ENCODE data around the gene PDGFD.

The PDGFD gene

GRCh38 chr11:103872748-103873147 lies 291.2 kb downstream of the PDGFD start:
- DNase-seq: no peak

- no peak for DNase-seq
Observed at GRCh38 chr11:103871923-103872551, 291.9 kb downstream of the PDGFD start.

GRCh38 chr11:103870821-103871309 lies 293.1 kb downstream of the PDGFD start:
- DNase-seq: no peak

- no peak for DNase-seq
Observed at GRCh38 chr11:103867481-103867880, 296.5 kb downstream of the PDGFD start.

GRCh38 chr11:103863497-103863896 lies 300.4 kb downstream of the PDGFD start:
- DNase-seq: no peak

- no peak for DNase-seq
Observed at GRCh38 chr11:103862802-103863174, 301.2 kb downstream of the PDGFD start.

GRCh38 chr11:103862094-103862801 lies 301.7 kb downstream of the PDGFD start:
- no peak for DNase-seq

Data from activated CD4-positive, alpha-beta T cell treated with anti-CD3 and anti-CD28 coated beads, Interleukin-2, amount 50 U/mL, for 16 hours (primary cell).